GM21576 (cell line): ENCODE data around the gene APOL4.
A peak's percentile ranks its signal among the peaks of the same experiment; 100 is the strongest.
"Not testable (repeated sequence)": the region's sequence is repeated elsewhere in the genome, so short reads cannot be mapped to it uniquely, and the experiment has no call there.

Experiments
- ATAC-seq: cut with Tn5 transposase; IDR thresholded peaks from one replicate; pipeline ENCODE4 v1.9.1; 2021; ENCODE audit warnings: mild to moderate bottlenecking, moderate library complexity; ENCODE audit not compliant: unreplicated experiment

The APOL4 gene

GRCh38 chr22:36201630-36202319, at the start of gene APOL4:
APOL4 (minus strand) TSS chr22:36201809; CDS start chr22:36201734, 75 bp downstream.
- ATAC-seq = no peak

GRCh38 chr22:36250292-36250960, 48.8 kb upstream of the APOL4 start:
- not testable (repeated sequence) for ATAC-seq

DNA sequence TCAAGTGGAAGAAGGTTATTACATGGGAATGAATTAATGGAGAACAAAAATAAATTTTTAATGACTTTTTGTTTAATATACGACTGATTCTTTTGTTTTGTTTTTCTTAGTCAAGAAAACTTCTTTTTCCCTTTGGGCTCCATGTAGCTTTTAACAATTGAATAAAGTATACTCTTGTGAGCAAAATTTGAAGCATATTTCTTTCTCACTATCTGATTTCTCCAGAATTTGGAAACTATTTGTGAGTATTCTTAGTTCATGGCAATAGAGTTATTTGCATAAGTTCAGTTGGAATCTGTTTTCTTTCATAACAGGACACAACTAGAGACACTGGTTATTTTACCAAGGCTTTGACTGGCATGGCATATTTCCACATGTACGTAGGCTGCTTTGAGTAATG, 47.6 kb upstream of the APOL4 start:
- ATAC-seq = no peak

DNA sequence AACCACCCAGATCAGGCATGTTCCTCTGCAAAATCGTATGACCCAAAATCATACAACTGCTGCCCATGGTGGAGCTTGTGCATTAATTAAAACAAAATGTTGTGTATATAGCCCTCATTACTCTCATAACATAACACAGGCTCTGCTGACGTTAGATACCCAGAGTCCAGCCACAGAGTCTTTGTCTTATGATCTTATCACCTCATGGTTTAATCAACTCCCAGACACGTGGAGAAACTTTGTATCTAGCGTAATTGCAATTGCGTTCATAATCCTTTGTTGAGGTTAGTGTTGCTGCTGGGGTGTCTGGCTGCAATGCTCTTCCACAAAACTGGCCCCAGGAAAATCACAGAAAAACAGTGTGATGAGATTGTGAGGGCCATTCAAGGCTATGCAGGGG, 46.3 kb upstream of the APOL4 start:
- no peak for ATAC-seq

DNA sequence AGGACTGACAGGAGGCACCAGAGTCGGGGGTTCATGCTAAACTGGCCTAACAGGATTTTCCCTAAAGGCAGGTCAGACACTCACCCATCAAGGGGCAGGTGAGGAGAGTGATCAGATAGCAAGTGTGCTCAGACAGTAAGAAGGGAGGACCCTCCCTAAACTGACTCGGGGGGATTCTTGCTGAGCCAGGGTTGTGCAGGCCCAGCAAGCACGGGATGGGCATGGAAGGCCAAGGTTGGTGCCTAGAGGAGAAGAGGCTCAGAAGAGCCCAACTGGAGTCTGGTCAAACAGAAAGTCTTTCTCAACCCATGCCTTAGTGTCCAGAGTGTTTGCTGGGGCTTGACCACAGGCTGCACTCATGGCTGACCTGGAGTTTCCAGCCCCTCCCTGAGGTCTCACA, 45.1 kb upstream of the APOL4 start:
- ATAC-seq = no peak

GRCh38 chr22:36245805-36246356, 44.3 kb upstream of the APOL4 start:
- ATAC-seq = no peak

- no peak for ATAC-seq
Observed at GRCh38 chr22:36244522-36245391, 43.1 kb upstream of the APOL4 start.

- no peak for ATAC-seq
Observed at GRCh38 chr22:36243986-36244385, 42.4 kb upstream of the APOL4 start.

- ATAC-seq = peak; percentile 84
Observed at GRCh38 chr22:36239401-36240171, 38.0 kb upstream of the APOL4 start, which contains the start of gene APOL2. APOL2 (minus strand) TSS chr22:36239527; CDS start chr22:36233162, 6,365 bp downstream.

GRCh38 chr22:36239150-36239400, 37.5 kb upstream of the APOL4 start:
- no peak for ATAC-seq

- no peak for ATAC-seq
Observed at GRCh38 chr22:36238373-36239149, 37.0 kb upstream of the APOL4 start.

DNA sequence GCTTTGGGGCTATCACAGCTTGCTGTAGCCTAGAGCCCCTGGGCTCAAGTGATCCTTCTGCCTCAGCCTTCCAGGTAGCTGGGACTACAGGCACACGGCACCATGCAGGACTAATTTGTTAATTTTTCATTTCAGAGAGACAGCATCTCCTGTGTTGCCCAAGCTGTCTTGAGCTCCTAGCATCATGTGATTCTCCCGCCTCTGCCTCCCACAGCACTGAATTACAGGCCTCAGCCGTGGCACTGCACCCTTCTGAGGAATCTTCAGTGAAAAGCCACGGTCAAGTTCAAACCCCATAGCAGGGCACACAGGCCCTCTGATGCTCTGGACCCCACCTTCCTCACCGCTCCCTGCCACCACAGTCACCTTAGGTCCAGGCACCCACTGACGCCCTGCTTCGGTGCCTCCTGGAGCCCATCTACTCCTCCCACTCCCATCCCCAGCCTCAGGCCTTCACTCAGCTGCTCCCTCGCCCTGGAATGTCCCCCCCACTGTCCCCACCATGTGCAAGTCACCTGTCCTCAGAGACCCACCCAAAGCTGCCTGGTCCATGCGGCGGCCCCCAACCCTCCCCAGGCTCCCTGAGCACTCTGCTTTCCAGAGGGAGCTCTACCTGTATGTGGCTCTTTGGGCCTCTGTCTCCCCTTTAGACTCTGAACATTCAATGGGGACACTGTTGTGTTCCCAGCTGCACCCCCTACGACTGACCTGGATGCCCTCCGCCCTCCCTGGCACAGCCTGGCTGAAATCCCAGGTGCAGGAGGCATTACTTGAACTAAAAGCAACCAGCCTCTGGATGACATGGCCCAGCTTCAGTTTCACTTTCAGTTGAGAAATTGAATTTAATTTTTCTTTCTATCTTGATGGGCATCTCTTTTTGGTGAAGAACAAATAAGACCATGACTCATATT, 36.1 kb upstream of the APOL4 start:
- ATAC-seq = no peak

DNA sequence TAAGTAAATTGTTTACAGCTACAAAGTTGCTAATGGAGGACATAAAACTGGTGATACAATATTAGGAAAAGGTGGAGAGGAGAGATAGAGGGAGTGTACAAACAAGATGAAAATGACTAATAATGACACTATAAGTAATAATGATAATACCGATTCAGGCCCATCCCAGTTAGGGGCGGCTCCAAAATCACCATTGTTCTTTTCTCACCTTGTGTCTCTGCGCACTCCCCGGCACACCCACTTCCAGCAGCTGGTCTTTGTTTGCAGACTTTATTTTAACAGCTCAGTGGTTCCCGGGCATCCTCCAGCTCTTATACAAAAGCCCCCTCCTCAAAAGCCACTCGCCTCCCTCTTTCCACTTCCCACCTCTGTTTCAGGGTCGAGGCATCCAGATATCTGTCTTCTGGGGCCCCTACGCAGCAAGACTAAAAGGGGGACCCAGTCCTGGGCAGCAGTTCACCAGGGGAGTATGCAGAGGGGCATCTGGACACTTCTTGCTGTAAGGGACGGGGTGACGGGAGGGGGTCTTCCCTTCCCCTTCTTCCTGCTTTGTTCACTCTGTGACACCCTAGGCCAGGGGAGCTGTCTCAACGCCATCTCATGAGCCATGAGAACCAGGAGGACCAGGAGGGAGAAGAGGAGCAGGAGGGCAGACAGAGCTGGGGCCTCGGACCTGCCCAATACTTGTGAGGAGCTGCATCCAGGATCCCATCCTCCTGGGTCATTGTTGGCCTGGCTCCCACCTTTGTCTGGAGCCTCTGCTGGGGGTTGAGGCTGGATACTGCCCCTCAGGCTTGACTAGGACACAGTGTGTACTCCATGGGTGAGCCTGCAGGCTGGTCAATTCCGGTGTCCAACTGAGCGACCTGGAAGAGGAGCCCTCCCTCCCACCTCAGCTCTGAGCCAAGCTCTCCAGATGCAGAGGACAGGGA, 35.0 kb upstream of the APOL4 start:
- ATAC-seq = no peak

- ATAC-seq = no peak
Observed at GRCh38 chr22:36235585-36235984, 34.0 kb upstream of the APOL4 start.

GRCh38 chr22:36234919-36235318, 33.3 kb upstream of the APOL4 start:
- ATAC-seq = no peak

- no peak for ATAC-seq
Observed at GRCh38 chr22:36234213-36234612, 32.6 kb upstream of the APOL4 start.

- ATAC-seq = no peak
Observed at GRCh38 chr22:36233796-36234195, 32.2 kb upstream of the APOL4 start.
